ENCODE data around the gene CDH13. TPM values are rescaled to one million over a fixed set of nuclear protein-coding genes. Genes with fewer than 3 reads are reported as not detected.

CDH13 gene
- total RNA-seq, 1 experiment from 2014 or later = 66.0 TPM

DNA sequence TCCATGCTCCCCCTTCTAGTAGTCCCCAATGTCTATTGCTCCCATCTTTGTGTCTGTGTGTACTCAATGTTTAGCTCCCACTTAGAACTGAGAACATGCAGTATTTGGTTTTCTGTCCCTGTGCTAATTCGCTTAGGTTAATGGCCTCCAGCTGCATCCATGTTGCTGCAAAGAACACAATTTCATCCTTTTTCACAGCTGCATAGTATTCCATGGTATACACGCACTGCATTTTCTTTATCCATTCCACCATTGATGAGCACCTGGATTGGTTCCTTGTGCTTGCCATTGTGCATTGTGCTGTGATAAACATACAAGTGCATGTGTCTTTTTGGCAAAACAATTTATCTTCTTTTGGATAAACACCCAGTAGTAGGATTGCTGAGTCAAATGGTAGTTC is 1104.0 kb downstream of the CDH13 start:
- no peak for DNase-seq (ENCODE audit: low read depth)

DNA sequence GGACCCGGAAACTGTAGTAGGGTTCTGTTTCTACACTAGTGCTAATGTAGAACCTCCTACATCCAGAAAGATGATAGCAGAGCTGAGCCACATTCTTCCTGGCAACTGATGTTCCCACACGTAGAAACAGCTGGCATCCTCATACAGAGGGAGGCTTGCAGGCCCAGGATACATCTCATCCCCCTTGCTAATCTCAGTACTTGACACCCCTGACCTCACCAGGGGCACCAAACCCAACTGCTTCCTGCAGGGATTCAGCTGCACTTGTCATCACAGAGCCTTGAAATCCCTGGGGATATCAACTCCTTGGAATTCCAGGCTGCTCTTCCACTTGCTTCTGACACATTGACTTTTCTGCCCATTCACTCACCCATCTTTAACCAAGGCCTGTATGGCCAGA is 1105.8 kb downstream of the CDH13 start:
- DNase-seq (ENCODE audit: low read depth) = no peak

DNA sequence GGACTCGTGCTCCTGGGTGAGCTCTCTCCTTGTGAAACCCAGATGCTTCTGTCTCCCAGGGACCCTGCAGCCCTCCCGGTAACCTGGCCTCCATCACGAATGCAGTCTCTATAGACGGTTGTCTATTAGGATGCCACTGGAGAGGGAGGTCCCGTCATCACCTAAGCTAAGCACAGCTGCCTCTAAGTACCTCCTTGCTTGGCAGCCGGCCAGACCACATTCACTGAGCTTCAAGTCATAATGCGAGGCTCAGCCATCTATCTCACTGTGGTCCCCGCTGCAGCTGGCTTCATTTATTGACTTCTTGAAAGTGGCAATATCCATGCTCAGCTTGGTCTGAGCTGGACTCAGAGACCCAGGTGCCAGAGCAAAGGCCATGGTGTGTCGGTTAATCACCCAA is 1106.5 kb downstream of the CDH13 start:
- no peak for DNase-seq (ENCODE audit: low read depth)

GRCh38 chr16:83734136-83734535 is 1107.4 kb downstream of the CDH13 start:
- no peak for DNase-seq (ENCODE audit: low read depth)

DNA sequence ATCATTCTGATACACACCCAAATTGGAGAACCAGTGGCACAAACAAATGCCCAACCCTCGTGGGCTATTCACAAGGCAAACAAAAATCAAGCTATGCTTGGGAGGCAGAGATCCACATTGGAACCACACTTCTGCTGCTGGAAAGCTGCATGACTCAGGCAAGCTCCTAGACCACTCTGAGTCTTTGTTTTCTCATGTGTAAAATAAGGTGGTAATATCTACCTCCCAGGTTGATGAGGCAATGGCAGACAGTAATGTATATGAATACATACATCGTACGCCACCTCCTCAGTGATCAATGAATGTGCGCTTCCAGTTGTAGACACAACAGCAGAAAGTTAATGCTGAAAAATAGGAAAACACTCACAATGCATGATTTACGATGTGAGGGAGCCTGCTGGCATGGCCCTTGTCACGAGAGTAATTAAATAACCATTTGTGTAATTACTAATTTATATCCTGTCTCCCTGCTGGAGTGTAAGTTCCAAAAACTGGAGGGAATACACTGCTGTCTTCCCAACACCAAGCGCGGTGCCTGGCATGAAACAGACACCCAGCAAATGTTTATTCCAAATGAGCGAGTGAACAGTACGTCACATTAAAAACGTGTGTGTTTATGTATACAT is 1111.1 kb downstream of the CDH13 start:
- DNase-seq (ENCODE audit: low read depth) = no peak

DNA sequence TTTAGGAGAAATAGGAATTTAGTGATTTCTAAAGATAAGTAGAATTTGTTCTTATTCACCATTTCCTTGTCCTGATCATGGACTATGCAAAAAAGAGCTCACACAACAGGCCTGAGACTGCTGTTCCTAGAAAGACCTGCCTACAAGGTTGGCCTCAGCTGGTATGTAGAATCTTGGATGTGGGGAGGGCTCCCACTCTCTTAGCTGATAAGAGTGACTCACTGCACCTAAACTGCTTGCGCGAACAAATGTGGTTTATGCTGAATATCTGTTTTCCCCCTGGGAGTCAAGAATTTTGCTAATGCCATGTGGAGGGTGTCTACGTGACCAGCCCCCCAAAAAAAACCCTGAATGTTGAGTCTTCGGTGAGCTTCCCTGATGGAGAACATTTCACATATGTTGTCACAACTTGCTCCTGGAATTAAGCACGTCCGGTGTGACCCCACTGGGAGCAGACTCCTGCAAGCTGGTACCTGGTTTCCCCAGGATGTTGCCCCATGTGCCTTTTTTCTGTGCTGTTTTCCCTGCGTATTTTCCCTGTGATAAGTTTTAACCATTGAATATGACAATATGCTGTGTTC is 1112.2 kb downstream of the CDH13 start:
- DNase-seq (ENCODE audit: low read depth) = no peak

DNA sequence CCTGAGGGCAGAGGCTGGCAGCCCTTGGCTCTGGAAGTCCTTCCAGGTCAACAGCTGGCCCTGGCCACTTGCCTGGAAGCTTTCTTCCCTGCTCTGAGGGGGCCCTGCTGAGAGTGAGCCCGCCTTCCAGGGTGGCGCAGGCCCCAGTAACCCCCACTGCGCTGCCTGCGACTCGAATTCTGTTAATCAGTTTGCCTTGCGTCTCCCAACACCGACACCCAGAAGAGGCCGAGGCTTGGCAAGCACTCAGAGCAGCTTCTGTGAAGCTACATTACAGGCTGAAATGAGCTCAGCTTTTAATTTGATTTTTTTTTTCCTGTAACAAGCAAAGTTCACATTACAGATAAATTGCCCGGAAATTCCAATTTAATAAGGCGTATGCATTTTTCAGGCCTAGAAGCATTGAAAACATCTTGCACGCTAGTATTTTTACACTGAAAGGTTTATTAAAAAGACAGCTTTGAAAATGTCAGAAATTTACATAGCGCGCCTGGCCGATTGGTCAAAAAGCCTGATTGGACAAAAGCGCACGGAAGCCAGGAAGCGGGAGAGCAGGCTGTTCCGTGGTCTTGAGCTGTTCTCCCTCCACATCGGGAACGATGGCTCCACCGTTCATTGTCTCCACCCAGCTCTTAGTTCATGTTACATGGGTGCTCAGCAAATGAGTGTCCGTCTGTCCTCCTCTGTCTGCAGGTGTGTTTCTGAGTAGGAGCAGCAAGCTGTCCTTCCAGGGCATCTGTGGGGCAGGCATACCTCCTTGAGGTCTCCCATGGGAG is 1115.5 kb downstream of the CDH13 start:
- no peak for DNase-seq (ENCODE audit: low read depth)

DNA sequence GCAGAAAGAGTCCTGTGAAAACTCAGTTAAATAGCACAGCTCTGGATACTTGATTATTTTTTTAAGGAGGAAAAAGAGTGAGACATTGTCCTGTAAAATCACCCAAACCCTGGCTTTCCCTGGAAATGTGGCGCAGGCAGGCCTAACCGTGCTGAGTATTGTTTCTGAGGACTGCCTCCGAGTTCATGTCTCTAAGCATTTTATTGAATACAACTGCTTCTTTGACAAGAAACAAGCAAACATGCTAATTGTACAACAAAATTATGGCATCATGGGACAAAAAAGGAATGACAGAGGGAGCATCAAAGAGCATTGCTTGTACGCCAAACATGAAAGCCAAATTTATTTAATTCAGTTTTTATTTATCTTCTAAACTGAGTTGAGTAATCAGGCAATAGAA is 1116.5 kb downstream of the CDH13 start:
- DNase-seq (ENCODE audit: low read depth) = no peak

- no peak for DNase-seq (ENCODE audit: low read depth)
Observed at GRCh38 chr16:83743720-83744119, 1117.0 kb downstream of the CDH13 start.

DNA sequence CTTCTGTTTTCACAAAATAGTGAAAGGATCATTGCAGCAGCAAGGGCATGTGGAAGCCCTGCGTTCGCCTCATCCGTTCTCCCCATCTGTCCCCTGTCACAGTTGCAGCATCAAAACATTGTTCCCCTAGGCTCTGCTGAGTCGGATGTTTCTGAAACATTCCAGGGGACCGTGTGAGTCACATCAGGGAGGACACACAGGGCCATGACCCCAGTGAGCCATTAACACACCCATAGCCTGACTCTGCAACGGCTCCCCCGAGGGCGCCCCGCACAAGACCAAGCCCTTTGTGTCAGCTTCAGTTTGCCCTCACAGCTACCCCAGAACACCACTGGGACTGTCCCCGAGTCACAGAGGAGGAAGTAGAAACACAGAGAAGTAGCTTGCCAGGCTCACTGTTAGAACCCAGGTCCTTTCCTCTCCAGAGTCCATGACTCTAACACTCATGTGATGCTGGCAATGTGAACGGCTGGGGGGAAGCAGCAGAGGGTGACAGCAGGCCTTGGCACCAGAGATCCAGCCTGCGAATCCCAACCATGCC is 1117.7 kb downstream of the CDH13 start:
- peak; percentile 24 for DNase-seq (ENCODE audit: low read depth)

- no peak for DNase-seq (ENCODE audit: low read depth)
Observed at GRCh38 chr16:83746611-83747010, 1119.8 kb downstream of the CDH13 start.

GRCh38 chr16:83747936-83748335 is 1121.2 kb downstream of the CDH13 start:
- no peak for DNase-seq (ENCODE audit: low read depth)

- no peak for DNase-seq (ENCODE audit: low read depth)
Observed at GRCh38 chr16:83755391-83755790, 1128.6 kb downstream of the CDH13 start.

DNA sequence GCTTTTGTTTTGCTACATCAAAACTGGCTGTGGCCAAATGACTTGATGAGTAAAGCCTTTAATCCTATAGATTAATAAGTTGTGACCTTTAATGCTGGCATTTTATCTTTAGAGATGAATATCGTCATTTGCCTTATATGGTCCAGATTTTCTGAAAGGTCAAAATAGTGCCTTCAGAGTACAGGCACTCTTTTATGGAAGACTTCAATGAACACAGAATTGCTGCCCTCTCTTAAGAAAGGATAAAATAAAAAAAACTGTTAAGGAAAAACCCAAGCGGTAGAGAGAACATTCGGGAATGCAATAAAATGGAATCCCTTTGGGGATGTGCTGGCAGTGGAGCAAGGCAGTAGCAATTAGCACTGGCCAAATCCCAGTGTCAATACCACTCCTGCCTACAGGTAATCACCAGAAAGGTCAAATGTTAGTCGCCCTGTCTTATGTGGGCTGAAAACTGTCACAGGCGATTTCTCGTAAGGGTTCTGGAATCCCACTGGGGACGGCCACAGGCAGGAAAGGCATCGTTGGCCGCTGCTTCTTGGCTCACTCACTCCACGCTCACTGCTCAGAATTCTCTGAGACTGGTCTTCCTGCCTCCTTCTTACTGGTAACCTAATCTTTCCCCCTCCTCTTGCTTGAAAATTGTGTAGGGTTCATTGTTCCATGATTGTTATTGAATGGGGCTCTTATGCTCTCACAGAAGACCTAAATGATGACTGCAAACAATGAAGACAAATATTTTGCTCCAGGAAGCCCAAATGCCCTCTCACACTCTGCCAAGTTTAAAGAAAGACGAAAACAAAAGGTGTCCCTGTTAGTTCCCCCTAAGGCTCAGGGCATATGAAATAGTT is 1135.6 kb downstream of the CDH13 start:
- no peak for DNase-seq (ENCODE audit: low read depth)

- DNase-seq (ENCODE audit: low read depth) = no peak
Observed at GRCh38 chr16:83762992-83763358, 1136.2 kb downstream of the CDH13 start.

- no peak for DNase-seq (ENCODE audit: low read depth)
Observed at GRCh38 chr16:83768986-83769385, 1142.2 kb downstream of the CDH13 start.

GRCh38 chr16:83769397-83770008 is 1142.7 kb downstream of the CDH13 start:
- DNase-seq (ENCODE audit: low read depth) = no peak

DNA sequence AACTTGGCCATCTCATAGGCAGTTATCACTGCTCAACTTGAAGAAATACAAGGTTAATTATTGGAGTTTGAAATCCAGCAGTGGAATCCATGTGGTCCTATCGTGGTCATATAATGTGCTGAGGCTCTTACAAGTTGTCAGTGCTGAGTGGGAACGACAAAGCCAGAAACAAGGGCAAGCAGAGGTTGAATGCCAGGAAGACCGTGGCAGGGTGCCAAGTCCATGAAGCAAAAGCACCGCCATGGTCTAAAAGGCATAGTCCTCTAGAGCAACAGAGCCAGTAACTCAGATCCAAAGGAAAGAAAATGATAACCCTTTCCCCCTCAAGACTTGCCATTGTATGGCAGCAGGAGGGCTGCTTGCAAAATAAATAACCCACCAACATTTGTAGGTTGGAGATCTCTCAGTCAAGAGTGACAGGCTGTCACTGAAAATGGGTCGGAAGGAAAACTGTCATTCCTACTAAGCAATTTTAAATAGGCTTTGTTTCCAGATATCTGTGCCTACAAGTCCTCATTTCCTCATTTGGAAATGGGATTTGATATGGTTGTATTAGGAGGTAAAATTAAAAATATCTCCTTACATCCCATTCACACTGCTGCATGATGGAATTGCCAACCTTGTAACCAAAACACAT is 1144.7 kb downstream of the CDH13 start:
- no peak for DNase-seq (ENCODE audit: low read depth)

DNA sequence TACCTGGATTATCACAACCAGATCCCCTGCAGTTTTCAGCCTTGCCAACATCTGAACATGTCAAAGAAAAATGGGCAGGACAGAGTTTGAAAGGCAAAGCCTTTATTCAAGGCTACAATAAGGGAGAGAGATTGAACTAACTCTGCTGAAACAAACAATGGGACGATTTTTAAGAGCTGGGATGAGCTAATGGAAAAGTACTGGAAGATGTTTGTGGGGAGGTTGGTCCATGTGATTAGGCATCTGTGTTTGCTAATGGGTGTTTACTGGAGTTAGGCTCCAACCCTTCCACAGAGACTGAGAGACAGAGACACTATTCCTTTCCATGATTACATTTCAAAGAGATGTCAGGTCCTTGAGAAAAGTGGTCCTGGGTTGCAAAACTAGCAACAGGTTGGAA is 1146.0 kb downstream of the CDH13 start:
- DNase-seq (ENCODE audit: low read depth) = no peak

DNA sequence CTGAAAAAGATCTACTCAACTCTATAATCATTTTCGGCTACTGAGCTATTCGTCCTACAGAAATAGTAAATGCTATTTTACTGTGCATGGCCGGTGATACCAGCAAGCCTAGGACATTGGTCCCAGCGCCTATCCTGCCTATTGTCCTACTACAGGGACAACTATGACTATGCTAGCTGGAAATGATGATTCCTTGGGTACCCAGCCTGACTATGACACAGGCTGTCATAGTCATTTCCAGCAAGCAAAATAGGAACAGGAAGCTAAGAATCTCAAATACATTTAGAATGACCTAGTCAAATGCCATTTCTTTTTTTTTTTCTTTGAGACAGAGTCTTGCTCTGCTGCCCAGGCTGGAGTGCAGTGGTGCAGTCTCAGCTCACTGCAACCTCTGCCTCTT is 1147.3 kb downstream of the CDH13 start:
- no peak for DNase-seq (ENCODE audit: low read depth)

GRCh38 chr16:83776944-83777343 is 1150.2 kb downstream of the CDH13 start:
- no peak for DNase-seq (ENCODE audit: low read depth)

All from HT1080 (cell line).